GM18907 (cell line): ENCODE measurements around the gene TBX1.

Experiments used
- ATAC-seq: cut with Tn5 transposase; IDR thresholded peaks from one replicate; pipeline ENCODE4 v1.9.1; 2021; ENCODE audit warnings: mild to moderate bottlenecking, moderate library complexity; ENCODE audit not compliant: unreplicated experiment

TBX1 gene

DNA sequence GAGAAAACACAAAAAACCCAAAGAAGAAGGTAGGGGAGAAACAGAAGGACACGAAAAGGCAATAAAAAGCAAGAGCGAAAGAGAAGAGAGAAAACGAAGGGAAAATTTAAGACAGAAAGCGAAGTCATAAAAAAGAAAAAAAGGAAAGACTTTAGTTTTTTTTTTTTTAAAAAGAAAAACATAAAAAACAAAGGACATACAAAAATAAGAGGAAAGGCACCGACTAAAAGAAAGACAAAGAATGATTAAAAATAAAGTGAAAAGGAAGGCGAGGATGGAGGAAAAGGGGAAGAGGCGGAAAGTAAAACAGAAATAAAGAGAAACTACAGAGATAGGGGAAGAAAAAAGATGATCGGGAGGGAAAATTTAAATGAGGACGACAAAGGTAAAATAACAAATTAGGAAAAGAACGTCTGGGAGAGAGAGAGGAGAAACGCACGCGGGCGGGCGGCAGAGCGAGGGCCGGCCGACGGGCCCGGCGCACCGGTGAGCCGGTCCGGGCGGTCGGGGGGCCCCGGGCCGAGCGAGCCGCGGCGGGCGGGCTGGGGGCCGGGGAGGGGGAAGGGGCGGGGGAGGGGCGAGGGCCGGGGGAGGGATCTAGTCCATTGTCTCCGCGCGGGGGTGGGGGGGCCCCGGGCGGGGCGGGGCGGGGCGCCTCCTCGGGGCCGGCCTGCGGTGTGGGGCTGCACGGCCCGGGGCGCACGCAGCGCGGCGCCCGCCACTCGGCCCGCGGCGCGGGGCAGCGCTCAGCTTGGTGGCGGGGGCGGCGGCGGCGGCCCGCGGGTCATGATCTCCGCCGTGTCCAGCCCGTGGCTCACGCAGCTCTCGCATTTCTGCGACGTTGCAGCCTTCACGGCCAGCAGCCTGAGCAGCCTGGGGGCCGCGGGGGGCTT is at the start of gene TBX1:
TBX1 (plus strand) TSS at position 721 of the 893 bp plus-strand sequence; CDS start at position 787, 66 bp downstream.
- ATAC-seq, result no peak

DNA sequence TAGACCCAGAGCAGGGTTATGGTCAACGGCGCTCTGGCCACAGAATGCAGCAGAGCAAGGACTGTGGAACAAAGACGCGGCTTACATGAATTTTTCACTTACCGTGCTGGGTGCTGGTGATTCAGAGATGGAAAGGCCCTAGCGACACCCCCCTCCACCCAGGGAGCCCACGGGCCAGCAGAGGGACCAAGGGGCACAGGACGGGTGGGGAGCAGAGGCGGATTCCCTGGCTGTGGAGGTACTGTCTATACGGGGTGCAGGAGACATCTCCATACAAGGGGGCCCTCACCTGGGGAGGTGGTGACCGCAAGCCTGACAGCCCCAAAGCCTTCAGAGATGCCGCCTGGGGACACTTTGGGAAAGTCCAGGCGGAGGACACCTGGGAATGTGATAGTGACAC is 47.3 kb upstream of the TBX1 start:
- ATAC-seq, result no peak

DNA sequence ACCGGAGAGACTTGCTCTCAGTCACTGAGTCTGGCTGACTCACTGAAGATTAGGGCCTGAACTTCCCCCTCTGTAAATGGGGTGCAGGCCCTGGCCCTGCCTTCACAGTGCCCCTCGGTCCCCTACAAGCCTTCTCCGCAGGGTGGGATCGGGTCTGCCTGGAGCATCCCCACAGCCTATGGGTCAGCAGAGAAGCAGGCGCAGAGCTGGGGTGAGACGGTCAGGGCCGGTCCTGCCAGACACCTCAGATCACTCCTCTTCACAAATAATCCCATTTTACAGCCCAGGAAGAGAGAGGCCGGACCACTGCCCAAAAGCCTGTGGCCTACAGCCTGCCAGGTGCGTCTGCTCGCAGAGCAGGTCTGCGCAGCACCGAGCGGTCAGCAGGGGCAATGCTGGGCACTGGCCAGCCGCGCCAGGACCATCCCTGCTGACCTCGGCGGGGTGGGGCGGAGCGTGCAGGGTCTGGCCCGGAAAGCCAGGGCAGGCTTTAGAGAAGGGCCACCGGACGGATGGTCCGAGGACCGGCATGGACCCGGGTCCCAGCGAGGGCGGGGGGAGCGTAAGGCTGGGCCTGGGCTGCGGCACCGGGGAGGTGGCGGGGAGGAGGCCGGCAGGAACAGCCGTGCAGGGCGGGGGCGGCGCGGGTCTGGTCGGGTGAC is 46.8 kb upstream of the TBX1 start:
- no peak for ATAC-seq

DNA sequence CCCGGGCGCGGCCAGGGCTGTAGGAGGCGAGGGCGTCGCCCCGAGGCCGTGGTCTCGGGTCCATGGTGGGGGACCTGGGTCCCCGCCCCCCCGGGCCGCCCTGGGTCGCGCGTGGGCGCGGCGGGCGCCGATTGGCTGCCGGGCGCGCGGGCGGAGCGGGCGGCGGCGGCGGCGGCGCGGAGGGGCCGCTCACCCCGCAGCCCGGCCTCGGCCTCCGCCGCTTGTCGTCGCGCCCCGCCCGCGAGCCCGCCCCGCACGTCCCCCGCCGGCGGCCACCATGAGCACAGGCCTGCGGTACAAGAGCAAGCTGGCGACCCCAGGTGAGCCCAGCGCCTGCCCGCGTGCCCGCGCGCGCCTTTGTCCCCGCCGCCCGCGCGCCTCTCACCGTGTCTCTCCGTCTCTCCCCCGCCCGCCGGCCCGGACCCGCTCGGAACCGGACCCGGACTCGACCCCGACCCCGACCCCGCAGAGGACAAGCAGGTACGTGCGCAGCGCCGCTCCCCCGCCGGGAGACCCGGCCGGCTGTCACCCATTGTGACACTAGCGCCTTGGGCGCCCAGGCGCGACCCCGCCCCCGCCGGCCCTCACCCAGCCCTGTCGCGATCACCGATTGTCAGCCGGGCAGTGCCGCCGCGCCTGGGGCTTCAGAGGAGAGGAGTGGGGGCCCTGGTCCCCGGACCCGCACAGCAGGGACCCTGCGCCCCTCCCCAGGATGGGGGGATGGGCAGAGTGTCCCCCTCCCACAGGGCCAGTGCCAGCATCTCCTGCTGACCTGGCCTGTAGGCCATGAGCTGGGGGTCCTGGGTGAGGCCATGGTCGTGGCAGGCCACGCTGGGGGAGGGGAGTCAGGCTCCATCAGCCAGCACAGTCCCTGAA is 46.0 kb upstream of the TBX1 start, which contains the start of gene SEPTIN5:
SEPTIN5 (plus strand) TSS at position 192 of the 876 bp plus-strand sequence; CDS start at position 278, 86 bp downstream.
- ATAC-seq, result no peak

DNA sequence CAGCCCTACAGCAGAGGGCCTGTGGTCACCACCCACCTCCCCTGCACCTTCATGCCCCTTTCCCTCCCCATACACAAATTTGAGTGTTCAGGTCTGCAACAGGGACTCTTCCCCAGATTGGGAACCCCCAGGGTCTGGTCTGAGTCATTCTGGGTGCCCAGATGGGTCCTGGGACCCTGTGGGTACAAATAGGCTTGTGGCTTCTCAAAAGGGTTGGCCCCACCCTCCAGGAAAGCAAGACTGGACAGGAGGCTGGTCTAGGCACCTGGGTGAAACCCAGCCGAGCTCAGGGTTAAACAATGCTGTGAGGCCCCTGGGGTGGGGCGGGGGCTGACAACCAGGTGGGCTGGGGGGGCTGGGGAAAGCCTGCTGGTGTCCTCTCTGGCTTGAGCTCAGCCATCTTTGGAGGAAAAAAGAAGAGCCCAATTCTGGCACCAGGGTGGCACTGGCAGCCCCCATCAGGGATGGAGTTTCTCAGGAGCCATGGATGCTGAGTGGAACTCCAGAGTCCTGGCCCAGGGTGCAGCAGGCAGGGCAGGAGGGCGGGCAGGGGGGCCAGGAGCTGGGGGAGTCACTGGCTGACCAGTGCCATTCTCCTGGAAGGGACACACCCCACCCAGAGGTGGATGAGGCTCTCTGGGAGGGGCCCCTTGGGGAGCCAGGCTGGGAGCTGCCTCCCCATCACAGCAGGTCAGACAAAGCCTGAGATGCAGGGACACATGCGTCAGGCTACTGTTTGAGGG is 45.2 kb upstream of the TBX1 start:
- no peak for ATAC-seq

DNA sequence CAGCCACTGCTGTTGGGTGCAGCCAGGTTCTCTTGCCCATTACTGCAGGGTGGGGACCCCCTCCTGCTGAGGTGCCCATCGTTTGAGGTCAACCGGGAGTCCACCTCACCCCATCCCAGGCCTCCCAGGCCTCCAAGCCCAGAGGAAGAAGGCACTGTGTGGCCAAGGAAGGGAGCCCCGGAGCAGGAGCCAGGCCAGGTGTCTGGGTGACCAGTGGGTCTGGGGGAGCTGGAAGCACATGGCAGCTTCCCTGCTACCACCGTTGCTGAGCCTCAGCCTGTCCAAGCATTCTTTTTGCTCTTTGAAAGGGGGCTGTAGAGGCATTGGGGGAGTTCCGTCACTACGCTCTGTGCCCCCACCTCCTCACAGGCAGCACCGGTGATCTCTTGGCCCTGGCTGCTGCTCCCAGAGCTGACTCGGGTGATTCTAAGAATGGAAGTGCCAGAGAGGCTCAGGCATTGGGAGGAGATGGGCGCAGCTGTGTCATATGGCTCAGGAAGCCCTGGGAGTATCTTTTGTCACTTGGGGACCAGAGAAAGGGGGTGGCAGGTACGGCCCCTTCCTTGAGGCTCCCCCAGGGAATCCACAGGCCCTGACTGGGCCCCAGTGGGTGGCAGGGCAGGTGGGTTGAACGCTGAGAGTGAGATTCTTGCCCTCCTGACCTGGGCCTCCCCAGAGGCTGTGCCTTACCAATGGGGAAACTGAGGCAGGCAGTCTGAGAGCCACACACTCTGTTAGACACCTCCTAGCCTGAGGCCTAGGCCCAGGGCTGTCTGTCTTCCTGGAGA is 44.3 kb upstream of the TBX1 start:
- ATAC-seq, result no peak

DNA sequence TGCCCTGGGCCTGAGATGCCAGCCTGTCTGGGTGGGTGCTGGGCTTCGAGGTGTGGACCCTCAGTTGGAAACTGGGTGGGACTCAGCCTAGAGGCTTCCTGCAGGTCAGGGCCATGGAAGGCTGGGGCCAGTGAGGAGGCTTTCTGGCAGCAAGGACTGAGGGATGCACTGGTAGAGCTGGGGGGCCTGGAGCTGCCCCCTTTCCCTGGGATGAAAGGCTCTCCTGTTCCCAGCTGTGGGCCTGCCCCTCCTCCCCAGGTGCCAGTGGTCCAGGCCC is 43.8 kb upstream of the TBX1 start:
- no peak for ATAC-seq

DNA sequence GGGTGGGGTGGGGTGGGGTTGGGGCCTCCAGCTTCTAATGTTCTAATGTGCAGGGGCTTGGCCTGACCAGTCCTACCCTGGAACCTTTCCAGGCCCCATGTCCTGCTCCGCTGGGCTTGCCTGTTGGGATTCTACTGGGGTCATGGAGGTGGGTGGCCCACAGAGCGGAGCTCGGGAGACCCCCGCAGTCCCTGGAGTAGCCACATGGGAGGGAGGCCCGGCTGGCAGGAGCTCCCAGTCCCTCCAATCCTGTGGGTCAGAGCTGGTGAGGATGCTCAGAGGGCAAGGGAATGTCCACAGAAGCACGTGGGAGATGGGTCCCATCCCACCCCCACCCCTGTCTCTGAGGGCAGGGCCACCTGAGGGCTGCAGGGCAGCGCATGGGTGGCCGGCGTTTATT is 43.4 kb upstream of the TBX1 start:
- ATAC-seq, result no peak

DNA sequence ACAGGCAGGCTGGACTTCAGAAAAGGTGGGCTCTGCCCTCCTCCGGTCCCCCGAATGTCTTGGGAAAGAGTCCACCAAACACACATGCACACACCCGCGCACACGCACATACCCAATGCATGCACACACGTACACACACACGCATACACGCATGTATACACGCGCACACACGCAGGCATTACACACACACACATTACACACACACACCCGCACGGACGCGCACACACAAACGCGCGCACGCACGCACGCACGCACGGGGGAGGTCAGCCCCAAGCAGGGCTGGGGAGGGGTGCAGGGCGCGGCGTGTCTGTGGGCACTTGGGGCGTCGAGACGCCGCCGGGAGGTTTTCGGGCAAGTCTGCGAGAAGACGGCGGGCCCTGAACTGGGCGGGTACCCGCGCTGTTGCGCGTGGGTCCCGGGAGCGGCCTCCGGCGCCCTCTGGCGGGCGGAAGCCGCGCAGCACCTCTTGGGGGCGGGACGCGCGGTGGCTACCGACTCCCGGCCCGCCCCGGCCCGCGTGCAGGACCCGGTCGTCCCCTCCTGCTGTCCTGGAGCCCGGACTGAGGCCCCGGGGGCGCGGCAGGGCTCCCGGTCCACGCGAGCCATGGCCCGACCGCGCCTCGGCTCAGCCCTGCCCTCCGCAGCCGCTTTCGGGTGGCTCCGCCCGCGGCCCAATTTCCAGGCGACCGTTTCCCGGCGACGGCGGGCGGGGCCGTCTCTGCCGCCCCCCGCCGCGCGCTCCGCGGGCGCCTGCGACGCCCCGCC is 42.7 kb upstream of the TBX1 start:
- peak; percentile 56 for ATAC-seq

DNA sequence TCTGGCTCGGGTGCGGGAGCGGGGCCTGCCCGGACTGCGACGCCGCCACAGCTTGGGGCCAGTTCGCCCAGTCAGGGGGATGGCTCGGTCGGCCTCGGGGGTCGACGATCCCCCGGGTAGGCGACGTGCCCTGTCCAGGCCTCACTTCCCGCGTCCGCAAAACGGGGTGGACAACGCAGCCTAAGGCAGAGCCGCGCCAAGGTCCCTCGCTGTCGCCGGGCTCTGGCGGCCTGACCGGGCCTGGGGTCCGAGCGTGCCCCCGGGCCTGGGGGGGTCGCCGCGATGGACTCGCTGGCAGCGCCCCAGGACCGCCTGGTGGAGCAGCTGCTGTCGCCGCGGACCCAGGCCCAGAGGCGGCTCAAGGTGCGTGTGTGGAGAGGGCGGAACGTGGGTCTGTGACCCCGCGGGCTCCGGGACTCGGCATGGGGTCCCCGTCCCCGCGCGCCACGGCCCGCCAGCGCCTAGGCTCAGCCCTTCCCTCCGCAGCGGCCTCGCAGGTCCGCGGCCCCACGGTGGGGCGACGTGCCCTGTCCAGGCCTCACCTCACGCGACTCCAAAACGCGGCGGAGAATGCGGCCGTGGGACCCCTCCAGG is 42.0 kb upstream of the TBX1 start:
- no peak for ATAC-seq

DNA sequence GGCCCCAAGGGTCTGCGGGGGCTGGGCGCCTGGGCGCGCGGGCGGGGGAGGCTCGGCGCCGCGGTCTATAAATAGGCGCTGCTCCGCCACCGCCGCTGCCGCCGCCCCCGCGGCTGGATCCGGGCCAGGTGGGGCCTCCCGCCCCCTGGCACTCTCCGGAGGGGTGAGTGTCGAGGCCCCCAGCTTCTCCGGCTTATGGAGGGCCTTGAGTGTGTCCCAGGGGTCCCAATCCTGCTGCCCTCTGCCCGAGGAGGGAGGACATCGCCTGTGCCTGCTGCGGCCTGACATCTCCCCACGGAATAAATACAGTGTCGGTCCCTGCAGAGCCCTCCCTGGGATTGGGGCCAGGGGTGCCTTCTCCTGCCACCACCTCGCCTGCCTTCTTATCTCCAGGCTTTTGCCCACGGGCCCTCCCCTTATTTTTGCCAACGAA is 41.5 kb upstream of the TBX1 start:
- no peak for ATAC-seq

DNA sequence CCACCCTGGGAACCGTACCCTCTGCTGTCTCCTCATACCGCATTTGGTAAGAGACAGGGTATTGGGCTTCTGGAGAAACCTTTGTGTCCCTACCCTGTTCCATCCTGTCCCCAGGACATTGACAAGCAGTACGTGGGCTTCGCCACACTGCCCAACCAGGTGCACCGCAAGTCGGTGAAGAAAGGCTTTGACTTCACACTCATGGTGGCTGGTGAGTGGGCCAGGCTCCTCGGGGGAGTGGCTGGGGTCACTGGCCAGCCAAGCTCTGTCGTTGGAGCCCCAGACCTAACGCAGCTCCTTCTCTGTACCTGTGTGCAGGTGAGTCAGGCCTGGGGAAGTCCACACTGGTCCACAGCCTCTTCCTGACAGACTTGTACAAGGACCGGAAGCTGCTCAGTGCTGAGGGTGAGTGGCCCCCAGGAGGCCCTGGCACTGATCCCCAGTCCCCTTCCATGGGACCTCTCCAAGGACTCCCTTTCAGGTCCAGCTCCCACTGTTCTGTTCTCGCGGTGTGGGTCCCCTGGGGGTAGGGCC is 41.0 kb upstream of the TBX1 start:
- no peak for ATAC-seq

DNA sequence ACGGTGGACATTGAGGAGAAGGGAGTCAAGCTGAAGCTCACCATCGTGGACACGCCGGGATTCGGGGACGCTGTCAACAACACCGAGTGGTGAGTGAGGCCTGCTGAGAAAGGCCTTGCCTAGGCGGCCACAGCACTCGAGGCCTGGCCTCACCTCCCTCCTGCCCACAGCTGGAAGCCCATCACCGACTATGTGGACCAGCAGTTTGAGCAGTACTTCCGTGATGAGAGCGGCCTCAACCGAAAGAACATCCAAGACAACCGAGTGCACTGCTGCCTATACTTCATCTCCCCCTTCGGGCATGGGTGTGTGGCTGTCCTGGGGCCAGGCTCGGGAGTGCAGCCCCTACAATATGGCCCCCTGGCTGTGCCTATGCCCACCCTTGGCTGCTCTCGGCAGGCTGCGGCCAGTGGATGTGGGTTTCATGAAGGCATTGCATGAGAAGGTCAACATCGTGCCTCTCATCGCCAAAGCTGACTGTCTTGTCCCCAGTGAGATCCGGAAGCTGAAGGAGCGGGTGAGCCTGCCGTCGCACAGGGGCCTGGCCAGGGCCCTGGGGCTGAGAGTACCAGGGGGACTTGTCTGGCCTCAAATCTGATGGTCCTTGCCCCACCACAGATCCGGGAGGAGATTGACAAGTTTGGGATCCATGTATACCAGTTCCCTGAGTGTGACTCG is 40.3 kb upstream of the TBX1 start:
- no peak for ATAC-seq

DNA sequence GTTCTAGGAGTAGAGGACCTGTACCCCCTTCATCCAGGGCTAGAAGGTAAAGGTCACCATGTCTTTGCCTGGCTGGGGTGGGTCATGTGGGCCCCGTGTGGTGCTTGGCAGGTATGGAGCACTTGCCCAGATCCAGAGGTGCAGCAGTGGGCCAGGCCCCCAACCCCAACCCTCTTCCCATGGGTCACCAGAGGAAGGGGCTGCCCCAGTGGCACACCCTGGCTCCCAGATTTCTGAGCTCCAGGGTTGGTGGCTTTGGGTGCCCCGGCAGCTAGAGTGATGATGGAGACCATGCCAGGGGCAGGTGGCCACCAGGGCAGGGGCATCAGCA is 39.6 kb upstream of the TBX1 start:
- no peak for ATAC-seq

DNA sequence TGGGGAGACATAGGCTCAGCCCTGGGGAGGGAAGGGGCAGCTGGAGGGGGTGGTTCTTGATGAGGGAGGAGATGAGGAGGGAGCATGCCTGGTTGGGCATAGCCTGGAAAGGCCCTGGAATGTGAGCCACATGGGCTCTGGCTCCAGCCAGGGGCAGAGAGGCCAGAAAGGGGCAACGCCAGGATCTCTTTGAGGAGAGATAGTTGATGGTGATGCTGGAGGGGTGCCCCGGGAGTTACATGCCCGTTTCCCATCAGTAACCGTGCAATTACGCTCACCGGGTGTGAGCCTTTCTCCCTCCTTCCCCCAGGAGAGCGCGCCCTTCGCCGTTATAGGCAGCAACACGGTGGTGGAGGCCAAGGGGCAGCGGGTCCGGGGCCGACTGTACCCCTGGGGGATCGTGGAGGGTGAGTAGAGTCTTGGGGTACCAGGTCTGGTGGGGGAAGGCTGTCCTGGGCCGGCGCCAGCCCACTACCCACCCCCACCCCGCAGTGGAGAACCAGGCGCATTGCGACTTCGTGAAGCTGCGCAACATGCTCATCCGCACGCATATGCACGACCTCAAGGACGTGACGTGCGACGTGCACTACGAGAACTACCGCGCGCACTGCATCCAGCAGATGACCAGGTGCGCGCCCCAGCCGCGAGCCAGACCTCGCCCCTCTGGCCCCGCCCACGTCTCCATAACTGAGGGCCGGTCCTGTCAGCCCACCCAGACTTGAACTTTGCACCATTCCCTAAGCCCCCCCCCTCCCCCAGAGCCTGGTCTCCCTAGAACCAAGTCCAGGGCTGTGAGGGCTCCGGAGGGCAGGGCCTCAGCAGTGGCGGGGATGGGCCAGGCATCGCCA is 39.0 kb upstream of the TBX1 start:
- ATAC-seq, result no peak

DNA sequence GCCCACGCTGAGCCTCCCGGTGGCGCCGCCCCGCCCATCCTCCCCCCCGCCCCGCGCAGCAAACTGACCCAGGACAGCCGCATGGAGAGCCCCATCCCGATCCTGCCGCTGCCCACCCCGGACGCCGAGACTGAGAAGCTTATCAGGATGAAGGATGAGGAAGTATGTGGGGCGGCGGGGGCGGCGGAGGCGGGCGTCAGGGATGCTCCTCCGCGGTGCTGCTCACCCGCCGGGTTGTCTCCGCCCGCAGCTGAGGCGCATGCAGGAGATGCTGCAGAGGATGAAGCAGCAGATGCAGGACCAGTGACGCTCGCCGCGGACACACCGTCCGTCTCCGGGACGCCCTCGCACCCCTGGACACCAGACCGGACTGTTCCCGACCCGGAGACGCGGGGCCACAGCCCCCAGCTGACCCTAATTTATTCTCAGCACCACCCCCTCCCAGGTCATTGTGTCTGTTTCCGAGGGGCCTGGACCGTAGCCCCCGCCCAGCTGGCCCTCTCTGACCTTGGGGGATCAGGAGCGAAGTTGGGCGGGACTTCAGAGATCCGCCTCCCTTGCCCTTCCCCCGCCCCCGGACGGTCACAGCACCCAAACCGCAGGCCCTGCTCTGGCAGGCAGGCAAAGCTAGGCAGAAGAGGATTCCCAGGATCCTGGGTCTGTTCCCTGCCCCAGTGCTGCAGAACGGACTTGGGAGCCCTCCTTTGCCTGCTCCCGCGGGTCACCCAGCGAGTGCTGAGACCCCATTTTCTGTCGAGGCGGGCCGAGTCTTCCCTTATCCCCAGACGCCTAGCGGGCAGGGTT is 38.2 kb upstream of the TBX1 start:
- no peak for ATAC-seq

DNA sequence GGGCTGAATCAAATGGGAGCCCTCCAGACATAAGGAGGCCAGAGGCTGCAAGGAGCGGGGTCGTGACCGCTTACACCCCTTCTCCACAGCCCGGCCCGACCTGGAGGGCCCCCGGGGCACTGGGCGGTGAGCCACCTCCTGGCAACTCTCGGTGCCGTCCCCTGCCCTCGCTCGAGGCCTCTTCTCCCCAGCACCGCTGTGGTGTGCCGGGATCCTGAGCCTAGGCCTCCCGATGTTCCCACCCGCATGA is 37.7 kb upstream of the TBX1 start:
- no peak for ATAC-seq
